Panc1 (cell line): ENCODE data around the gene VAT1L.

Experiments used
- POLR2AphosphoS5 ChIP-seq: IDR thresholded peaks from 2 replicates; pipeline ENCODE4 v1.6.1; 2012; ENCODE audit warnings: mild to moderate bottlenecking, low read depth, low read length, moderate library complexity
- SIN3A ChIP-seq: IDR thresholded peaks from 2 replicates; pipeline ENCODE4 v1.6.1; 2012; ENCODE audit warnings: low read depth, mild to moderate bottlenecking, low read length, moderate library complexity, borderline replicate concordance; ENCODE audit not compliant: insufficient read depth
- TF ChIP-seq, protein P1 (sequence below): fragments of 450-650 bp; IDR thresholded peaks from 2 replicates; pipeline ENCODE4 v1.5.1; 2017; ENCODE audit warnings: mild to moderate bottlenecking

DNA sequence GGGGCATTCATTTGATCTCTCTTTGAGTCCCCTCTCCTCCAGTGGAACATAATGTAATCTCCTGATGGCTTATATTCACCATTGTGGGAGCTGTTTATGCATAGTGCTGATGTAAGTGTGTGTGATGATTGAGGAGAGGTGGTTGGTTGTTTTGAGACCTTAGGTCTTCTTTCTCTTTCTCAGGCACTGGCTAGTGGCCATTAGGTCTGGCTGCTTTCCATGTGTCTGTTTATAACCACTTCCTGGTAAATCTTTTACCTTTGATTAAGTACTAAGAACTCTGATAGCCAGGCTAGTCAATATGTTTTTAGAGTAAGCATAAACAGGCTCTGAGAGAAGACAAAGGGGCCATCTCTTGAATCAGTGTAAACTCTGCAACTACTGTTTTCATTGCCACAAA, 27.9 kb downstream of the VAT1L start:
- TF ChIP-seq, protein P1, sequence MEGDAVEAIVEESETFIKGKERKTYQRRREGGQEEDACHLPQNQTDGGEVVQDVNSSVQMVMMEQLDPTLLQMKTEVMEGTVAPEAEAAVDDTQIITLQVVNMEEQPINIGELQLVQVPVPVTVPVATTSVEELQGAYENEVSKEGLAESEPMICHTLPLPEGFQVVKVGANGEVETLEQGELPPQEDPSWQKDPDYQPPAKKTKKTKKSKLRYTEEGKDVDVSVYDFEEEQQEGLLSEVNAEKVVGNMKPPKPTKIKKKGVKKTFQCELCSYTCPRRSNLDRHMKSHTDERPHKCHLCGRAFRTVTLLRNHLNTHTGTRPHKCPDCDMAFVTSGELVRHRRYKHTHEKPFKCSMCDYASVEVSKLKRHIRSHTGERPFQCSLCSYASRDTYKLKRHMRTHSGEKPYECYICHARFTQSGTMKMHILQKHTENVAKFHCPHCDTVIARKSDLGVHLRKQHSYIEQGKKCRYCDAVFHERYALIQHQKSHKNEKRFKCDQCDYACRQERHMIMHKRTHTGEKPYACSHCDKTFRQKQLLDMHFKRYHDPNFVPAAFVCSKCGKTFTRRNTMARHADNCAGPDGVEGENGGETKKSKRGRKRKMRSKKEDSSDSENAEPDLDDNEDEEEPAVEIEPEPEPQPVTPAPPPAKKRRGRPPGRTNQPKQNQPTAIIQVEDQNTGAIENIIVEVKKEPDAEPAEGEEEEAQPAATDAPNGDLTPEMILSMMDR = no peak
- no peak for TF ChIP-seq POLR2AphosphoS5
- TF ChIP-seq SIN3A = no peak
